Activated T-cell treated with anti-CD3 and anti-CD28 coated beads, Interleukin-2, amount 50 U/mL, for 24 hours (primary cell): ENCODE results near the gene MTUS2.

Source experiments
- DNase-seq: peaks from one replicate; pipeline ENCODE4 v3.0.0-alpha.2; 2020
- H3K27ac Mint-ChIP-seq: 2 replicates; pipeline ENCODE4 v1.8.0; 2020; ENCODE audit warnings: mild to moderate bottlenecking, mixed read lengths
- H3K27me3 Mint-ChIP-seq: 2 replicates; pipeline ENCODE4 v1.8.0; 2020; ENCODE audit warnings: mixed read lengths
- H3K36me3 Mint-ChIP-seq: 2 replicates; pipeline ENCODE4 v1.8.0; 2020; ENCODE audit warnings: low read depth, mixed read lengths
- H3K4me1 Mint-ChIP-seq: 2 replicates; pipeline ENCODE4 v1.8.0; 2020; ENCODE audit warnings: low read depth, mixed read lengths
- H3K4me3 Mint-ChIP-seq: 2 replicates; pipeline ENCODE4 v1.8.0; 2020; ENCODE audit warnings: mild to moderate bottlenecking, moderate library complexity, mixed read lengths
- H3K9me3 Mint-ChIP-seq: 2 replicates; pipeline ENCODE4 v1.8.0; 2020; ENCODE audit warnings: mixed read lengths

MTUS2 gene

GRCh38 chr13:28872427-28873176, 52.5 kb downstream of the MTUS2 start:
- H3K27ac Mint-ChIP-seq: no peak overlapping the region
- H3K4me3 Mint-ChIP-seq: no peak overlapping the region
- H3K9me3 Mint-ChIP-seq: peaks cover 11% of the 10 kb centered on the region
- no peaks in the 10 kb centered on the region for H3K4me1 Mint-ChIP-seq
- H3K36me3 Mint-ChIP-seq: no peaks in the 10 kb centered on the region
- no peak for DNase-seq
- H3K27me3 Mint-ChIP-seq: peaks cover 6% of the 10 kb centered on the region

- no peak overlapping the region for H3K27ac Mint-ChIP-seq
- H3K36me3 Mint-ChIP-seq: no peaks in the 10 kb centered on the region
- H3K27me3 Mint-ChIP-seq: peaks cover 7% of the 10 kb centered on the region
- H3K9me3 Mint-ChIP-seq: peaks cover 11% of the 10 kb centered on the region
- H3K4me3 Mint-ChIP-seq: no peak overlapping the region
- no peak for DNase-seq
- no peaks in the 10 kb centered on the region for H3K4me1 Mint-ChIP-seq
Observed at GRCh38 chr13:28875846-28876615, 55.9 kb downstream of the MTUS2 start.

GRCh38 chr13:28877408-28877807, 57.3 kb downstream of the MTUS2 start:
- no peaks in the 10 kb centered on the region for H3K36me3 Mint-ChIP-seq
- H3K4me3 Mint-ChIP-seq: no peak overlapping the region
- peaks cover 9% of the 10 kb centered on the region for H3K9me3 Mint-ChIP-seq
- DNase-seq: no peak
- no peaks in the 10 kb centered on the region for H3K4me1 Mint-ChIP-seq
- peaks cover 7% of the 10 kb centered on the region for H3K27me3 Mint-ChIP-seq
- H3K27ac Mint-ChIP-seq: no peak overlapping the region

GRCh38 chr13:28885181-28885580, 65.0 kb downstream of the MTUS2 start:
- H3K4me1 Mint-ChIP-seq: no peaks in the 10 kb centered on the region
- H3K9me3 Mint-ChIP-seq: no peaks in the 10 kb centered on the region

GRCh38 chr13:28889086-28889732, 69.1 kb downstream of the MTUS2 start:
- Mint-ChIP-seq H3K9me3 (no peaks in the 10 kb centered on the region), H3K27ac (no peak overlapping the region), H3K4me1 (no peaks in the 10 kb centered on the region), H3K4me3 (no peak overlapping the region), H3K27me3 (peaks cover 4% of the 10 kb centered on the region), H3K36me3 (no peaks in the 10 kb centered on the region)
- DNase-seq: no peak

More at GRCh38 chr13:28885181-28885580, 65.0 kb downstream of the MTUS2 start:
- no peaks in the 10 kb centered on the region for H3K36me3 Mint-ChIP-seq
- no peak overlapping the region for H3K27ac Mint-ChIP-seq
- DNase-seq: no peak
- H3K27me3 Mint-ChIP-seq: peaks cover 2% of the 10 kb centered on the region
- H3K4me3 Mint-ChIP-seq: no peak overlapping the region

- no peak for DNase-seq
- H3K9me3 Mint-ChIP-seq: no peaks in the 10 kb centered on the region
Observed at GRCh38 chr13:28890712-28891111, 70.6 kb downstream of the MTUS2 start.

GRCh38 chr13:28918030-28918429, 97.9 kb downstream of the MTUS2 start:
- H3K4me1 Mint-ChIP-seq: no peaks in the 10 kb centered on the region
- H3K27me3 Mint-ChIP-seq: no peaks in the 10 kb centered on the region
- H3K9me3 Mint-ChIP-seq: peaks cover 34% of the 10 kb centered on the region
- no peak for DNase-seq
- no peaks in the 10 kb centered on the region for H3K36me3 Mint-ChIP-seq
- H3K27ac Mint-ChIP-seq: no peak overlapping the region
- no peak overlapping the region for H3K4me3 Mint-ChIP-seq

More at GRCh38 chr13:28890712-28891111, 70.6 kb downstream of the MTUS2 start:
- Mint-ChIP-seq H3K27me3 (peaks cover 4% of the 10 kb centered on the region), H3K36me3 (no peaks in the 10 kb centered on the region), H3K27ac (no peak overlapping the region), H3K4me1 (no peaks in the 10 kb centered on the region), H3K4me3 (no peak overlapping the region)

- no peak overlapping the region for H3K4me3 Mint-ChIP-seq
- no peaks in the 10 kb centered on the region for H3K27me3 Mint-ChIP-seq
Observed at GRCh38 chr13:28922341-28922740, 102.2 kb downstream of the MTUS2 start.

GRCh38 chr13:28935104-28935503, 115.0 kb downstream of the MTUS2 start:
- H3K36me3 Mint-ChIP-seq: no peaks in the 10 kb centered on the region
- H3K27me3 Mint-ChIP-seq: peaks cover 7% of the 10 kb centered on the region
- no peak overlapping the region for H3K4me3 Mint-ChIP-seq
- DNase-seq: no peak
- H3K4me1 Mint-ChIP-seq: no peaks in the 10 kb centered on the region
- no peak overlapping the region for H3K27ac Mint-ChIP-seq
- H3K9me3 Mint-ChIP-seq: no peaks in the 10 kb centered on the region

More at GRCh38 chr13:28922341-28922740, 102.2 kb downstream of the MTUS2 start:
- no peak for DNase-seq
- Mint-ChIP-seq H3K9me3 (peaks cover 18% of the 10 kb centered on the region), H3K27ac (no peak overlapping the region), H3K36me3 (no peaks in the 10 kb centered on the region), H3K4me1 (no peaks in the 10 kb centered on the region)

GRCh38 chr13:28942906-28943305, 122.8 kb downstream of the MTUS2 start:
- DNase-seq: no peak
- no peak overlapping the region for H3K27ac Mint-ChIP-seq

GRCh38 chr13:28953714-28954418, 133.7 kb downstream of the MTUS2 start:
- Mint-ChIP-seq H3K27ac (no peak overlapping the region), H3K4me3 (no peak overlapping the region), H3K4me1 (no peaks in the 10 kb centered on the region), H3K27me3 (peaks cover 5% of the 10 kb centered on the region), H3K36me3 (no peaks in the 10 kb centered on the region), H3K9me3 (no peaks in the 10 kb centered on the region)
- DNase-seq: no peak

More at GRCh38 chr13:28942906-28943305, 122.8 kb downstream of the MTUS2 start:
- H3K27me3 Mint-ChIP-seq: no peaks in the 10 kb centered on the region
- no peak overlapping the region for H3K4me3 Mint-ChIP-seq
- H3K4me1 Mint-ChIP-seq: no peaks in the 10 kb centered on the region
- no peaks in the 10 kb centered on the region for H3K36me3 Mint-ChIP-seq
- no peaks in the 10 kb centered on the region for H3K9me3 Mint-ChIP-seq

GRCh38 chr13:28954419-28954725, 134.2 kb downstream of the MTUS2 start:
- H3K4me1 Mint-ChIP-seq: no peaks in the 10 kb centered on the region
- H3K27me3 Mint-ChIP-seq: peaks cover 5% of the 10 kb centered on the region
- H3K36me3 Mint-ChIP-seq: no peaks in the 10 kb centered on the region

GRCh38 chr13:28954810-28955209, 134.7 kb downstream of the MTUS2 start:
- Mint-ChIP-seq H3K27me3 (peaks cover 5% of the 10 kb centered on the region), H3K36me3 (no peaks in the 10 kb centered on the region), H3K4me3 (no peak overlapping the region), H3K4me1 (no peaks in the 10 kb centered on the region), H3K9me3 (no peaks in the 10 kb centered on the region), H3K27ac (no peak overlapping the region)
- no peak for DNase-seq

More at GRCh38 chr13:28954419-28954725, 134.2 kb downstream of the MTUS2 start:
- H3K27ac Mint-ChIP-seq: no peak overlapping the region
- DNase-seq: no peak
- no peak overlapping the region for H3K4me3 Mint-ChIP-seq
- no peaks in the 10 kb centered on the region for H3K9me3 Mint-ChIP-seq

GRCh38 chr13:28955264-28955966, 135.3 kb downstream of the MTUS2 start:
- Mint-ChIP-seq H3K4me3 (no peak overlapping the region), H3K9me3 (no peaks in the 10 kb centered on the region), H3K36me3 (no peaks in the 10 kb centered on the region), H3K27ac (no peak overlapping the region), H3K27me3 (peaks cover under 1% of the 10 kb centered on the region), H3K4me1 (no peaks in the 10 kb centered on the region)
- no peak for DNase-seq
